Astrocyte (in vitro differentiated cells and primary cell): ENCODE results near the gene SALL2. TPM values are rescaled to one million over a fixed set of nuclear protein-coding genes. Genes with fewer than 3 reads are reported as not detected.
A peak's percentile ranks its signal among the peaks of the same experiment; 100 is the strongest.

Experiments used
- DNase-seq: peaks from one replicate; pipeline ENCODE4 v3.0.0-alpha.2; 2010; ENCODE audit warnings: low read depth
- FAIRE-seq: peaks from 2 replicates; lab custom pipeline; 2011; peaks lifted over from hg19 to GRCh38; lab: Jason Lieb, UNC
- H2AFZ ChIP-seq: 2 replicates; pipeline ENCODE4 v1.6.0; 2012; ENCODE audit warnings: low read depth, low read length, inconsistent platforms
- H3K27ac ChIP-seq: 2 replicates; pipeline ENCODE4 v1.5.1; 2011; ENCODE audit warnings: low read depth, low read length, inconsistent platforms
- H3K27me3 ChIP-seq: 2 replicates; pipeline ENCODE4 v1.6.0; 2011; ENCODE audit warnings: low read length, inconsistent platforms; ENCODE audit not compliant: insufficient read depth
- H3K36me3 ChIP-seq: 2 replicates; pipeline ENCODE4 v1.5.1; 2011; ENCODE audit warnings: low read length, inconsistent platforms; ENCODE audit not compliant: insufficient read depth
- H3K4me1 ChIP-seq: 2 replicates; pipeline ENCODE4 v1.5.1; 2011; ENCODE audit warnings: low read length, inconsistent platforms; ENCODE audit not compliant: insufficient read depth
- H3K4me2 ChIP-seq: 2 replicates; pipeline ENCODE4 v1.6.0; 2012; ENCODE audit warnings: low read length, inconsistent platforms
- H3K4me3 ChIP-seq: 2 replicates; pipeline ENCODE4 v1.5.1; 2011; ENCODE audit warnings: low read depth, mild to moderate bottlenecking, low read length, inconsistent platforms; ENCODE audit not compliant: insufficient read depth
- H3K79me2 ChIP-seq: 2 replicates; pipeline ENCODE4 v1.6.0; 2012; ENCODE audit warnings: mild to moderate bottlenecking, low read length, inconsistent platforms; ENCODE audit not compliant: insufficient read depth
- H3K9ac ChIP-seq: 2 replicates; pipeline ENCODE4 v1.6.0; 2012; ENCODE audit warnings: mild to moderate bottlenecking, low read length, inconsistent platforms
- H3K9me3 ChIP-seq: 2 replicates; pipeline ENCODE4 v1.5.1; 2012; ENCODE audit warnings: low read depth, mild to moderate bottlenecking, low read length, inconsistent platforms; ENCODE audit not compliant: insufficient read depth
- H4K20me1 ChIP-seq: 2 replicates; pipeline ENCODE4 v1.6.0; 2012; ENCODE audit warnings: low read length, inconsistent platforms; ENCODE audit not compliant: insufficient read depth
- H3K27ac Mint-ChIP-seq: one replicate; pipeline ENCODE4 v1.8.0; 2021; ENCODE audit warnings: mild to moderate bottlenecking, mixed read lengths; ENCODE audit not compliant: unreplicated experiment
- H3K27me3 Mint-ChIP-seq: one replicate; pipeline ENCODE4 v1.8.0; 2021; ENCODE audit warnings: low read depth, mixed read lengths; ENCODE audit not compliant: unreplicated experiment
- H3K36me3 Mint-ChIP-seq: one replicate; pipeline ENCODE4 v1.8.0; 2021; ENCODE audit warnings: low read depth, mixed read lengths; ENCODE audit not compliant: unreplicated experiment
- H3K4me1 Mint-ChIP-seq: one replicate; pipeline ENCODE4 v1.8.0; 2021; ENCODE audit warnings: low read depth, mixed read lengths; ENCODE audit not compliant: unreplicated experiment
- H3K4me3 Mint-ChIP-seq: one replicate; pipeline ENCODE4 v1.8.0; 2021; ENCODE audit warnings: mild to moderate bottlenecking, moderate library complexity, mixed read lengths; ENCODE audit not compliant: unreplicated experiment
- H3K9me3 Mint-ChIP-seq: one replicate; pipeline ENCODE4 v1.8.0; 2021; ENCODE audit warnings: mild to moderate bottlenecking, mixed read lengths; ENCODE audit not compliant: unreplicated experiment
- CTCF ChIP-seq: IDR thresholded peaks from 2 replicates; pipeline ENCODE4 v1.5.1; 2011; ENCODE audit warnings: low read depth, mild to moderate bottlenecking, inconsistent platforms, low read length, moderate library complexity; ENCODE audit not compliant: insufficient read depth
- EZH2 ChIP-seq: IDR thresholded peaks from 2 replicates; pipeline ENCODE4 v1.6.1; 2012; ENCODE audit warnings: mild to moderate bottlenecking, low read length, inconsistent platforms; ENCODE audit not compliant: insufficient read depth
- total RNA-seq: library from RNA; stranded (reverse); gene quantifications from 2 replicates; pipeline ENCODE4 v1.2.1, GENCODE V29; 2021

SALL2 gene
- total RNA-seq, 1 donor from 2014 or later = 34.5 TPM

- Histone ChIP-seq H3K4me2 (peak overlapping the region; percentile 93), H3K4me1 (no peaks in the 10 kb centered on the region), H3K4me3 (peak overlapping the region; percentile 84), H4K20me1 (peaks cover 10% of the 10 kb centered on the region), H3K9me3 (no peaks in the 10 kb centered on the region), H3K27me3 (no peaks in the 10 kb centered on the region), H3K36me3 (no peaks in the 10 kb centered on the region), H2AFZ (no peak overlapping the region), H3K79me2 (peaks cover 60% of the 10 kb centered on the region), H3K9ac (peak overlapping the region; percentile 93), H3K27ac (no peak overlapping the region)
- no peaks in the 10 kb centered on the region for H3K9me3 Mint-ChIP-seq
- H3K36me3 Mint-ChIP-seq = no peaks in the 10 kb centered on the region
- no peaks in the 10 kb centered on the region for H3K27me3 Mint-ChIP-seq
- H3K4me3 Mint-ChIP-seq = peak overlapping the region; percentile 94
- TF ChIP-seq CTCF (no peak), EZH2 (no peak)
- peak overlapping the region; percentile 88 for H3K27ac Mint-ChIP-seq
- no peak for DNase-seq
- H3K4me1 Mint-ChIP-seq = peaks cover 13% of the 10 kb centered on the region
- FAIRE-seq = no peak
Observed at GRCh38 chr14:21509432-21510143, 16.6 kb downstream of the SALL2 start.

GRCh38 chr14:21506557-21506956 is 19.6 kb downstream of the SALL2 start:
- H4K20me1 ChIP-seq = peaks cover 10% of the 10 kb centered on the region
- no peak overlapping the region for H2AFZ ChIP-seq
- no peak for DNase-seq
- TF ChIP-seq EZH2 = no peak
- no peak for TF ChIP-seq CTCF
- H3K36me3 Mint-ChIP-seq = peaks cover 10% of the 10 kb centered on the region
- H3K4me1 ChIP-seq = no peaks in the 10 kb centered on the region
- H3K27ac Mint-ChIP-seq = no peak overlapping the region
- H3K4me2 ChIP-seq = no peak overlapping the region
- no peaks in the 10 kb centered on the region for H3K27me3 ChIP-seq
- peaks cover 72% of the 10 kb centered on the region for H3K79me2 ChIP-seq
- no peak overlapping the region for H3K27ac ChIP-seq
- no peak overlapping the region for H3K4me3 ChIP-seq
- H3K4me3 Mint-ChIP-seq = no peak overlapping the region
- H3K9me3 ChIP-seq = no peaks in the 10 kb centered on the region
- peaks cover 10% of the 10 kb centered on the region for H3K4me1 Mint-ChIP-seq
- no peak overlapping the region for H3K9ac ChIP-seq
- no peak for FAIRE-seq
- no peaks in the 10 kb centered on the region for H3K9me3 Mint-ChIP-seq
- peaks cover 16% of the 10 kb centered on the region for H3K36me3 ChIP-seq
- H3K27me3 Mint-ChIP-seq = no peaks in the 10 kb centered on the region

- Histone ChIP-seq H3K79me2 (peaks cover 62% of the 10 kb centered on the region), H3K36me3 (peaks cover 27% of the 10 kb centered on the region), H3K9ac (no peak overlapping the region), H3K9me3 (no peaks in the 10 kb centered on the region), H3K4me1 (no peaks in the 10 kb centered on the region), H2AFZ (no peak overlapping the region), H3K27ac (no peak overlapping the region), H3K27me3 (no peaks in the 10 kb centered on the region), H3K4me3 (no peak overlapping the region), H3K4me2 (no peak overlapping the region), H4K20me1 (peaks cover 10% of the 10 kb centered on the region)
- TF ChIP-seq CTCF (no peak), EZH2 (no peak)
- Mint-ChIP-seq H3K4me1 (peaks cover 7% of the 10 kb centered on the region), H3K36me3 (peaks cover 18% of the 10 kb centered on the region), H3K4me3 (no peak overlapping the region), H3K27me3 (no peaks in the 10 kb centered on the region), H3K27ac (peak overlapping the region; percentile 41), H3K9me3 (no peaks in the 10 kb centered on the region)
- DNase-seq (no peak), FAIRE-seq (no peak)
Observed at GRCh38 chr14:21505012-21505553, 21.1 kb downstream of the SALL2 start.
